ENCODE results near the gene DNAH17.

The DNAH17 gene

DNA sequence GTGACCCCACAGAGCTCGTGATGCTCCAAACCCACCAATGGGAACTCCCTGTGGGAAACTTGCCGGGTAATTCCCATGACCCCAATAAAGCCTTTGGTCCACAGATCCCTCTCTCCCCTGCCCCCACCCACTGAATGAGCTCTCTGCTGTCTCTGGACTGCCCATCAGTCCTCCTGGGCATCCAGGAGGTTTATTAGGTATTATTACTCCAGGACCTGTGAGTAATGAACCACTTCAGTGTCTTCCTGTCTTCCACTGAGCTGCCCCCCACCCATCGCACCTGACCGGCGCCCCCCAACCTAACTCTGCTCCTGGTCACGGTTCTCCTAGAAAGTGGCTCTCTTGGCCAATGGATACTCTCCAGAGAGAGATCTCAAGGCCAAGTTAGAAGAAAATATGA, 28.7 kb upstream of the DNAH17 start:
- no peak for DNase-seq

GRCh38 chr17:78605429-78605828, 28.2 kb upstream of the DNAH17 start:
- DNase-seq, result no peak

DNA sequence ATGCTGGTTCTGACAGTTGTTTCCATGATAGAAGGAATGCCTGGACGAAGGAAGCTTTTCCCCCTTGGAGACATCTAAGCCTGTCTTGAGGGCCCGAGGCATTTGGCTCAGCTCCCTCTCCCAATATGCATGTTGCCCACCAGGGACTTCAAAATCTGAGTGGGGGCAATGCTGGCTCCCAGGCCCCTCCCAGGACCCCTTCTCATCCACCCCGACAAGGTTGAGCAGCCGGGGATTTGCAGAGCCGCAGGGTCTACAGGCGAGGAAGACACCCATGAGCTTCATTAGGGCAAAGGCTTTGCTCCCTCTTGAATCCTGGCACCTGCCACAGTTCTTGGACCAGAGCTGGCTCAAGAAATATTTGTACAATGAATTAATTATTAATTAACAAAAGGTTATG, 25.1 kb upstream of the DNAH17 start:
- DNase-seq, result no peak

GRCh38 chr17:78601577-78602190, 24.5 kb upstream of the DNAH17 start:
- DNase-seq, result no peak

- DNase-seq, result no peak
Observed at GRCh38 chr17:78600181-78600721, 23.1 kb upstream of the DNAH17 start.

- DNase-seq, result no peak
Observed at GRCh38 chr17:78599419-78599818, 22.2 kb upstream of the DNAH17 start.

DNA sequence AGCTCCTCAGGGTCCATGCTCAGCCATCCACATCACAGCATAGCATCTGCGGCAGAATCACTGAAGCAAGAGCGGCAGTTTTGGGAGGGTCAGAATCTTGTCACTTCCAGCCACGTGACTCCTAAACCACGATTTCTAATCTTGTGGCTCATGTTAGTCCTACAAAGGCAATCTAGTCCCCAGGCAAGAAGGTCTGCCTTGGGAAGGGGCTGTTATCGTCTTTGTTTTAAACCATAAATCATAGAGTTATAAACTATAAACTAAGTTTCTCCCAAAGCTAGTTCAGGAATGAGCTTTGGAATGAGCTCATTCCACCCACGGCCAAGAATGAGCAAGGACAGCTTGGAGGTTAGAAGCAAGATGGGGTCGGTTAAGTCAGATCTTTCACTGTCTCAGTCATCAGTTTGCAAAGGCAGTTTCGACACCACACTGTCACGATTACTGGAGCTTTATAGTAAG, 20.8 kb upstream of the DNAH17 start:
- DNase-seq, result no peak

DNA sequence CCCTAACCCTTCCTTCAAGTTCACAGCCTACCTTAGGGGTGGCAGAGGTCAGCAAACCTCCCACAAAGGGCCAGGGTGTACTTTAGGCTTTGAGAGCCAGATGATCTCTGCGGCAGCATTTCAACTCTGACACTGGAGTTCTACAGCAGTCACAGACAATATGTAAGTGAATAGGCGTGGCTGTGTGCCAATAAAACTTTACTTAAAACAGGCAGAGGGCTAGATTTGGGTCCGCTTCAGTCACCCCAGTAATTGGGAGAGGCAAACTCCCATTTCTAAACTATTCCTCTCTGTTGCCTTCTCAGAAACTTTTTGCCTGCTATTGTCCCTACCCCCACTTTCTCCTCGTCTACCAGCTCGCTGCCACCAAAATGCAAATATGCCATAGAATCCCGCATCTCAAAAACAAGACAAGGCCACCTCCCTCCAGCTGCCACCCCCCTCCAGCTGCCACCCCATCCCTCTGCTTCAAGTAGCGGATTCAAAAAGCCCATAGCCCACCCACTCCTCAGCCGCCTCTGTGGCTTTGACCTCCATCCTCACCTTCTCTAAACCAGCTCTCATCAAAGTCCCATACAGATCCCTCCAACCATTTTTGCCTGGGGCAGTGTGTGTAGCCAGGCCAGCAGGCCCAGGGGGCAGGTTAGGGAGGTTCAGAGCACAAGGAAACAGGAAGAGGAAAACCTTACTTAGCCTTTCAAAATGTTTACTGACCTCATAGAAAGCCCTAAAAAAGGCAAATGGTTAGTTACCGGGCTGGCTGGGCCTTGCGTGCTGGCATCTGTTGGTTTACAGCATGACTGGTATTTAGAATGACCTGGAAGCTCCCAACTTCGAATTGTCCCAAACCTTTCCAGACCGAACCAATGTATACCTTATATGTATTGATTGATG, 19.9 kb upstream of the DNAH17 start:
- no peak for DNase-seq

DNA sequence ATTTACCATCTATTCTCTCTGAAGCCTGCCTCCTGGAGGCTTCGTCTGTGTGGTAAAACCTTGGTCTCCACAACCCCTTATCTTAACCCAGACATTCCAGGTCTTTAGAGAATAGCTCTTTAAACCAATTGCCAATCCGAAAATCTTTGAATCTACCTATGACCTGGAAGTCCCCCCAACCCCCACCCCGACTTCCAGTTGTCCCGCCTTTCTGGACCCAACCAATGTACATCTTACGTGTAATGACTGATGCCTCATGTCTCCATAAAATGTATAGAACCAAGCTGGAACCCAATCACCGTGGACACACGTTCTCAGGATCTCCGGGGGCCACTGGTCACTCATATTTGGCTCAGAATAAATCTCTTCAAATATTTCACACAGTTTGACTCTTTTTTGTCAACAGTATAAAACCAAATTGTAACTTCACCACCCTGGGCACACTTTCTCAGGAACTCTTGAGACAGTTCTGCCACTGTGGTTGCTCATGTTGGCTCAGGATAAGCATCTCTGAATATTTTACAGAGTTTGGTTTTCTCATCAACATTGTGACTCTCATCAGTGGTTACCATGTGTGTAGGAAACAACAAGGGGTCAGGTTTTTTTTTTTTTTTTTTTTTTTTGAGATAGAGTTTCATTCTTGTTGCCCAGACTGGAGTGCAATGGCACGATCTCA, 18.1 kb upstream of the DNAH17 start:
- DNase-seq, result no peak

DNA sequence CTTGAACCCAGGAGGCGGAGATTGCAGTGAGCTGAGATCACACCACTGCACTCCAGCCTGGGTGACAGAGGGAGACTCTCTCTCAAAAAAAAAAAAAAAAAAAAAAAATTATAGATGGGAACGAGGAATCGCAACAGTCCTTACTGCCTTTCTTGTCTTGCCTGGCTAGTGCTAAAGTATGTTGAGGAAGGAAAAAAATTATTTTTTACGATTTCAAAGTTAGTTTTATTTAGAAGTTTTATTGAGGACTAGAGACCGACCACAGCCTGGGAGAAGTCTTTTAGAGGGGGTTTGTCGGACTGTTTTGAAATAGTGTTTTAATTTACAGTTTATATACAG, 15.8 kb upstream of the DNAH17 start:
- no peak for DNase-seq

GRCh38 chr17:78591263-78591671, 14.1 kb upstream of the DNAH17 start:
- no peak for DNase-seq

- DNase-seq, result no peak
Observed at GRCh38 chr17:78589885-78590284, 12.7 kb upstream of the DNAH17 start.

GRCh38 chr17:78589031-78589675, 12.0 kb upstream of the DNAH17 start:
- DNase-seq, result no peak

DNA sequence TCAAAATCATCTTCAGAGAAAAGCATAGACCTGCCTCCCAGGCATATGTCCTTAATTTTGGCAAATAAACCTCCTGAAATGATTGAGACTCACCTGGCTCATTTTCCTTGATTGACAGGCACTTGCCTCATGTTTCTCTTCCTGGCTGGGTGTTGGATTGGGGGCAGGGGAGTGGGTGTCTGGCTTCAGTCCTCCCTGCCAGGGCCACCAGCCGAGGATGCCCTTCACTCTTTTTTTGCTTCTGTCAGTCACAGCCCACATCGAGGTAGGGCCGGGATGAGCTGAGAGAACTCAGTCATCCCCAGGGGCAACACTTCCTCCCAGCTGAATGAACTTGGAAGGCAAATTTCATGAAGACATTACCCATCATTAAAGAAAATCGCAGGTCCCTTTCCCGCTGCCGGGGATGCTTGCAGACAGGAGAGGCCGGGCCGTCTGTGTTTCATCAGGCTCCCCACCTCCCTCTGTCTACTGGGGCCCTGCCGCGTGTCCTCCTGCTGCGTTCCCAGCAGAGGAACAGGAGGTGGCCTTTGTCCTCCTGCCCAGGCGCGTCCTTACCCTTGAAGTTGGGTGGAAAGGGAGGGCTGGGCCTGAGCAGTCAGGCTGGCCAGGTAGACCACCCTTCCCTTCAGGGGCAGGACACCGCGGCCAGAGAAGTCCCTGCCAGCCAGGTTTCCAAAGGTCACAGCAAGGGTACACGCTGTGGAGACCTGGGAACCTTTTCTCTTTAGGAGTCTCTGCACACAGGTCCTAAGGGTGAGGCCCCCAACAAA, 11.2 kb upstream of the DNAH17 start:
- no peak for DNase-seq

- DNase-seq, result no peak
Observed at GRCh38 chr17:78585006-78585630, 7.9 kb upstream of the DNAH17 start.

DNA sequence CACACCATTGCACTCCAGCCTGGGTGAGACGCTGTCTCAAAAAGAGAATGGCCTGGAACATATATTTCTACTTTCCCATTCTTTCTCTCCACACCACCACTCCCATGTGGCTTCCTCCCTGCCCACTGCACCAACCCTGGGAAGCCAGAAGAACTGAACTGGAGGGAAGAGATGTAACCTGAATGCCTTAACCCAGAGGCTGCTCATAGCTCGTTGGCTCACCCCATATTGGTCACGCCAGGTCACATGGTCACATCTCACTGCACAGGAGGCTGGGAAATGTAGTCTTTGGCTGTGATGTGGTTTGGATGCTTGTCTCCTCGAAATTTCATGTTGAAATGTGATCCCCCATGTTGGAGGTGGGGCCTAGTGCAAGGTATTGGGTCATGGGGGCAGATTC, 5.9 kb upstream of the DNAH17 start:
- DNase-seq, result no peak

- no peak for DNase-seq
Observed at GRCh38 chr17:78581304-78581703, 4.1 kb upstream of the DNAH17 start.

GRCh38 chr17:78580277-78580804, 3.1 kb upstream of the DNAH17 start:
- DNase-seq, result no peak

GRCh38 chr17:78576389-78577112, 645 bp downstream of the DNAH17 start:
- no peak for DNase-seq

DNA sequence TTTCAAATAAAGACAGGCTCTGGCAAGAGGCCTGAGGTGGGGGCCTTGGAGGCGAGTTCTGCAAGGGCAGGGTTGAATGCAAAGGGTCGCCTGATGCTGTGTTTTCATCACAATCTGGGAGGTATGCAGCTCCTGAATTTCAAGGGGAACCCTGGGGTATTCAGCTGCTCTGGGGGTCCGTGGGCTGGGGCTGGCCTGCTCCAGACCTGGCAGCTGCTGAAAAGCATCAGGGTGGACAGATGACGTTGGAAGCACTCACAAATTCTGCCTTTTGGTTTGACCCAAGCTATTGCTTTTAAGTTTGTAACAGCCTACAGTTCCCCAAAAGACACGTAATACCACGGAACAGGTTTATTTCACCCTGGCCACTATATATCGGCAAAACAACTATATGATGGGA, 1.3 kb downstream of the DNAH17 start:
- no peak for DNase-seq

DNA sequence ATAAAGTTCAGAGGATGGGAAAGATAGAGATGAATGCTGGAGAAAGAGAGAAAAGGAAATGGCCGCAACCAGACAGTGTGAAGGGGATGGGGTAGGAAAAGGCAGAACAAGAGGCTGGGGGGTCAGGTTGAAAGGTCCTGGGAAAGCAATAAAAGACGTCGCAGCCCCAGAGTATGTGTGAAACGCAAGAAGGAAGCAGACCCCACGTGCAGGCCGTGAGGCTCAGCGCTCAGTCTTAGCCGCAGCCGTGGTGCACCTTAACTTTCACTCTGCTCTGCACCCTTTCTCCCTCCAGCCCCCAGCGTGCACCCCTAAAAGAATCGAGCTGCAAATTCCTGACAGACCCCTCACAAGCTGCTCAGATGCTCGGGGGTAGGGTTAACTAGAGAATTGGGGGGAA, 1.9 kb downstream of the DNAH17 start:
- no peak for DNase-seq
